T-helper 9 cell (primary cell): Measurements from ENCODE around the gene HCN2.

ENCODE experiments used
- DNase-seq: peaks from one replicate; pipeline ENCODE4 v3.0.0-alpha.2; 2020
- total RNA-seq, 2 donors: gene quantifications; one replicate each; lab custom pipeline; 2026; lab: John Stamatoyannopoulos, UW

The HCN2 gene
- total RNA-seq = 2.6 to 2.9 reads per million in 2 donors

DNA sequence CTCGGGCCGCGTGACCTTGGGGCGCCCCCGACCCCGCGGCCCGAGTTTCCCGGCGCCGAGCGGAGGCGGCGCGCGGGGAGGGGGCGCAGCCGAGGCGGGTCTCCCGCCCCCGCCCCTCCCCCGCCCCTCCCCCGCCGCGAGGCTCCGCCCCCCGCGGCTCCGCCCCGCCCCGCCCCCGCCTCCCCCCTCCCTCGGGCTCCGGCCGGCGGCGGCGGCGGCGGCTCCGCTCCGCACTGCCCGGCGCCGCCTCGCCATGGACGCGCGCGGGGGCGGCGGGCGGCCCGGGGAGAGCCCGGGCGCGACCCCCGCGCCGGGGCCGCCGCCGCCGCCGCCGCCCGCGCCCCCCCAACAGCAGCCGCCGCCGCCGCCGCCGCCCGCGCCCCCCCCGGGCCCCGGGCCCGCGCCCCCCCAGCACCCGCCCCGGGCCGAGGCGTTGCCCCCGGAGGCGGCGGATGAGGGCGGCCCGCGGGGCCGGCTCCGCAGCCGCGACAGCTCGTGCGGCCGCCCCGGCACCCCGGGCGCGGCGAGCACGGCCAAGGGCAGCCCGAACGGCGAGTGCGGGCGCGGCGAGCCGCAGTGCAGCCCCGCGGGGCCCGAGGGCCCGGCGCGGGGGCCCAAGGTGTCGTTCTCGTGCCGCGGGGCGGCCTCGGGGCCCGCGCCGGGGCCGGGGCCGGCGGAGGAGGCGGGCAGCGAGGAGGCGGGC, at the start of gene HCN2:
HCN2 (plus strand) TSS at position 189 of the 703 bp plus-strand sequence; CDS start at position 254, 65 bp downstream.
- DNase-seq = no peak

DNA sequence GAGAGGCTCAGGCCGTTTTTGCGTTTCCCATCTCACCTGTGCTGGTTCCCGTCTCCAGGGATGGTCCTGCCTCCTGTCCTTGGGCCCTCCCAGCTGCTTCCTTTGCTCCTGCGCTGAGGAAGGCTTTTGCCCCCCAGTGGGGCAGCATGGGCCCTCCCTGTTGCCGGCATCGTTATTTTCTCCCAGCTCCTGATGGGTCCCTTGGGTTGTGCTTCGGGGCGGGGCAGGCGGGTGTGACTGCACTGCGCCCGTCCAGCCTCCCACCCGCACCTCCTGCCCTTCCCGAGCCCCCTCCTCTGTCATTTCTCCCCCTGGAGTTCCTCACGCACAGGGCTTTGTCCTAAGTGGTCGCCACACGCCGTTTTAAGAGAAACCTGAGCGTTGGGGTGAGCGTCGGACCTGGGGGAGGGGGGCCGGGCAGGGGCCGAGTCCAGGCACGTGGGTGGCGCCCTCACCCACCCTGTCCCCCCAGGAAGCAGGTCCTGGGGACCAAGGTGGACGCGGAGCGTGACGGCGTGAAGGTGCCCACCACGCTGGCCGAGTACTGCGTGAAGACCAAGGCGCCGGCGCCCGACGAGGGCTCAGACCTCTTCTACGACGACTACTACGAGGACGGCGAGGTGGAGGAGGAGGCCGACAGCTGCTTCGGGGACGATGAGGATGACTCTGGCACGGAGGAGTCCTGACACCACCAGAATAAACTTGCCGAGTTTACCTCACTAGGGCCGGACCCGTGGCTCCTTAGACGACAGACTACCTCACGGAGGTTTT, 48.6 kb upstream of the HCN2 start:
- no peak for DNase-seq

- DNase-seq = no peak
Measured at GRCh38 chr19:541699-542098, 48.0 kb upstream of the HCN2 start.

GRCh38 chr19:542173-542866, 47.4 kb upstream of the HCN2 start:
- no peak for DNase-seq

GRCh38 chr19:543910-544608, 45.6 kb upstream of the HCN2 start, which contains the start of gene GZMM:
TSS of gene GZMM (plus strand) at chr19:544053. CDS start at chr19:544072, 19 bp downstream.
- peak; percentile 73 for DNase-seq

- DNase-seq = no peak
Measured at GRCh38 chr19:547117-547516, 42.6 kb upstream of the HCN2 start.

- DNase-seq = no peak
Measured at GRCh38 chr19:547836-548720, 41.6 kb upstream of the HCN2 start.

DNA sequence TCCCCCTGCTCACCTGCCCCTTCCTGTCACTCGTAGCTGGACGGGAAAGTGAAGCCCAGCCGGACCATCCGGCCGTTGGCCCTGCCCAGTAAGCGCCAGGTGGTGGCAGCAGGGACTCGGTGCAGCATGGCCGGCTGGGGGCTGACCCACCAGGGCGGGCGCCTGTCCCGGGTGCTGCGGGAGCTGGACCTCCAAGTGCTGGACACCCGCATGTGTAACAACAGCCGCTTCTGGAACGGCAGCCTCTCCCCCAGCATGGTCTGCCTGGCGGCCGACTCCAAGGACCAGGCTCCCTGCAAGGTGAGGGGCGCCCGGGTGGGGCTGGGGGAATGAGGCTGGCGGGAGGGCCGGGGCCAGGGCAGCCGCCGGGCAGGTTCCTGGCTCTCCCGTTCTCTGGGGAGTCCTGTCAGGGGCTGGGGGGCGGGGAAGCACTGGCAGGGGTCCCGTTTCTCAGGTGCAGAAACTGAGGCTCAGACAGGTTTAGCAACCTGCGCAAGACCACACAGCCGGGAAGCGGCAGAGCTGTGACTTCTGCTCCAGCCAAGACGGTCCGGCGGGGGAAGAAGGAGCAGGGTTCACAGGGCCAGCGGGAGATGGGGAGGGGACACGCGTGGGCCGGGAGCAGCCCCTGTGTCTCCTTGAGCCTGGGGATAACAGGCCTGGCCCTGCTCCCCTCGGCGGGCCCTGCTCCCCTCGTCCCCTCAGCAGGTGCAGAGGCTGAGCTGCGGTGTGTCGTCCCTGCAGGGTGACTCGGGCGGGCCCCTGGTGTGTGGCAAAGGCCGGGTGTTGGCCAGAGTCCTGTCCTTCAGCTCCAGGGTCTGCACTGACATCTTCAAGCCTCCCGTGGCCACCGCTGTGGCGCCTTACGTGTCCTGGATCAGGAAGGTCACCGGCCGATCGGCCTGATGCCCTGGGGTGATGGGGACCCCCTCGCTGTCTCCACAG, 40.5 kb upstream of the HCN2 start:
- DNase-seq = no peak

DNA sequence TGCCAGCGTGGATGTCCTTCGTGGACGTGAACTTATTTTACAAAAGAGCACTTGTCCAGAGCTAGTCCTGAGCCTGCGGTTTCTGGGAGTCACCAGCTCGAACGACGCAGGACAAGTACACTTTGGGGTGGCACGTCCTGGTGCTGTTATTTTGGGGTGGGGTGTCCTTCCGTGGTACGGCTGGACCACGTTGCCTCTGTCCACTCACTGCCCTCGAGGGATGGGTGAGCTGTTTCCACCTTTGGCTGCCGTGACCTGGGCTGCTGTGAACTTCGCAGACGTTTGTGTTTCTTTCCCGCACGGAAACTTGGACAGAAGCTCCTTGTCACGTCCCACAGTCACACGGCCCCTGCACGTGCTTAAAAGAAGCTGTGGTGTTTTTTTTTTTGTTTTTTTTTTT, 34.9 kb upstream of the HCN2 start:
- DNase-seq = no peak

DNA sequence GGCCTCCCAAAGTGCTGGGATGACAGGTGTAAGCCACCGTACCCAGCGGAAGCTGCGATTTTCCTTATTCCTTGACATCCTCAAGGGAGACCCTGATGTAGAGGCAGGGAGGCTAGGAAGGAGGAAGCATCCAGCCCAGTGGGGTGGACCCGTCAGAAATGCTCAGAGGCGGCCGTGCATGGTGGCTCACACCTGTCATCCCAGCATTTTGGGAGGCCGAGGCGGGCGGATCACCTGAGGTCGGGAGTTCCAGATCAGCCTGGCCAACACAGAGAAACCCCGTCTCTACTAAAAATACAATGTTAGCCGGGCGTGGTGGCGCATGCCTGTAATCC, 34.2 kb upstream of the HCN2 start:
- DNase-seq = no peak

DNA sequence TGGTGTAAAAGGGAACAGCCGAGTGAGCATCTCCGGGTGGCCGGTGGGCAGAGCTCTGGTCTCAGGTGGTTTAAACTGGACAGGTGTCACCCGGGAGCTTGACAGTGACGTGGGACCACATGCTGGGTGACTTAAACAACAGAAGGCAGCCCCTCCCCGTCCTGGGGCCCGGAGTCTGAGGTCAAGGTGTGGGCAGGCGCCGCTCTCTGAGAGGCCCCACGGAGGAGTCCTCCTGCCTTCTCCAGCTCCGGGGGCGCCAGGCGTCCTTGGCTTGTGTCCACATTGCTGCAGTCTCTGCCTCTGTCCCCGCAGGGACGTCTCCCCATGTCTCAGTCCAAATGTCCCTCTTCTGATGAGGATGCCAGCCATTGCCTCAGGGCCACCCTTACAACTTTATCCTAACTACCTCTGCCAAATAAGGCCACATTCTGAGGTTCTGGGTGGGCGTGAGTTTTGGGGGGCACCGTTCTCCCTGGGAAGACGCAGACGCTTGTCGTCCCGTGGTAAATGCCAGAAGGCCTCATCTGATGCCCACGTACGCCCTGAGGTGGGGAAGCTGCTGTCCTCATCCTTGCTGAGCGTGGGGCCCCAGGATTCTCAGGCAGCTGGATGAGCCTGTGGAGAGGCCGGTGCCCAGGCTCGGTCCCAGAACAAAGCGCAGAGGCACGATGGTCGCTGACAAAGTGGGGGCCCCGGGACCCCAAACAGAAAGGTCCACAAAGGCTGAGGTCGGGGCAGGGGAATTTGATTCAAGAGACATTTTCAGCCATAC, 32.9 kb upstream of the HCN2 start:
- DNase-seq = no peak

GRCh38 chr19:558770-559439, 30.8 kb upstream of the HCN2 start:
- no peak for DNase-seq

- DNase-seq = no peak
Measured at GRCh38 chr19:560121-560520, 29.6 kb upstream of the HCN2 start.

DNA sequence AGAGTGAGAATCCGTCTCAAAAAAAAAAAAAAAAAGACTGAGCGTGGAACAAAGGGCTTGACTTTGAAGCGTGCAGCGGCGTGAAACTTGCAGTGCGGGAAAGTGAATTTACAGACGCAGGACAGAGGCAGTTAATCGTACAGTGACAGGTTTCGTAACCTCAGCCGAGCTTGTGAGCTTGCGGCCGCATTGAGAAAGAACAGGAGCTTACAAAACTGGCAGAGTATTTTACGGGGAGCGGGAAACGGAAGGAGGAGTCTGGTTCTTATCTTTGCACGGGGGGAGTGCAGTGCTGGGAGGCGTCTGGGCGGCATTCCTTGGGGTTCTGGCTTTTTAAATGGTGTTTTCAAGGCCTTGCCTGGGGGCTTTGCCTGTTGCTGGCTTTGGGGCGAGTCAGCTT, 23.3 kb upstream of the HCN2 start:
- no peak for DNase-seq

- no peak for DNase-seq
Measured at GRCh38 chr19:566844-567243, 22.8 kb upstream of the HCN2 start.

DNA sequence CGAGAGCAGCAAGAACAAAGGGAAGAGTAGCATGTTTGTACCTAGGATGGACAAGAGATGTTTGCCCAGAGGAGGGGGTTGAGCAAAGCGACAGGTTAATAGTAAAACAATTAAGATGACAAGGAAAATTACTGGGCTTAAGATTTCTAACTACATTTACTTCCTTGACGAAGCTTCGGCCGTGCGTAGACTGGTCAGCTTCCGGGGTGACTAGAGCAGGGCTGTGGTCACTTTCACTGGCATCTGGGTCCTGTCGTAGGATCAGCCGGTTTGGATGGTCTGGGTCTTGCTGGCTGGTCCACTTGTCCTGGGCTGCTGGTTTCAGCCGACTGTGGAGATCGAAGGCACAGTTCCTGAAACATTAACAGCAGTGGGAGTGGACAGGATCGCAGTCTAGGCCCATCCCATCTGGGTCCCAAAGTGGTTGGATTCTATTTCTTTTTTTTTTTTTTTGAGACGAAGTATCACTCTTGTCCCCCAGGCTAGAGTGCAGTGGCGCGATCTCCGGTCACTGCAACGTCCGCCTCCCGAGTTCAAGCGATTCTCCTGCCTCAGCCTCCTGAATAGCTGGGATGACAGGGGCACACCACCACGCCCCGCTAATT, 22.3 kb upstream of the HCN2 start:
- no peak for DNase-seq

- DNase-seq = no peak
Measured at GRCh38 chr19:570251-570686, 19.4 kb upstream of the HCN2 start.

DNA sequence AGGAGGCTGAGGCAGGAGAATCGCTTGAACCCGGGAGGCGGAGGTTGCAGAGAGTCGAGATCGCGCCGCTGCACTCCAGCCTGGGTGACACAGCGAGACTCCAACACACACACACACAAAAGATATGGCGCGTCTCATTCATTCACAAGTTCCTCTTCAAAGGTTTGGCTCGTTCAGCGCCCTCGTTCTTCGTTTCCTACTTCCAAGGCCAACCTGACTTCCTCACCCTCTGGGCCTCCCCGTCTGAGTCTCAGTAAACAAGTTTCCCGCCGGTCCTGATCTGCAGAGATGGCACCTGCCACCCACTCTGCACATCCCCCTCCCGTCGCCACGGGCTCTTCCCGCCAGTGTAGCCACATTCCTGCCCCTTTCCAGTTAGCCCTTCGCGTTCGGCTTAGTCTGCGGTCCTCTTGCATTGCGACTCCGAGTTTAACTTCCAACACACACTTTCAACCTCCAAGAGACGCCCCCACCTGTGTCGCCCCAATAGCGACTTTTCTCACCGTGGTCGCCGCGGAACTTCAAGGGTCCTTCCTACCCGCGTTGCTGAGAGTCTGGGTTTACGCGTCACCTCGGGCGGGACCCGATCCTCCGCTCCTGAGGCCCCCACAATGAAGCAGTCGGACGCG, 18.6 kb upstream of the HCN2 start:
- DNase-seq = peak; percentile 43
